Erythroblast (primary cell): Measurements from ENCODE around the gene NNT.
"Not testable (repeated sequence)": the region's sequence is repeated elsewhere in the genome, so short reads cannot be mapped to it uniquely, and the experiment has no call there.

Source experiments
- DNase-seq, 2 experiments: peaks; one replicate each; lab custom pipeline; 2025; lab: John Stamatoyannopoulos, UW
- GATA1 ChIP-seq: IDR thresholded peaks from 2 replicates; pipeline ENCODE4 v1.6.1; 2011; ENCODE audit warnings: low read depth, mild to moderate bottlenecking, control low read depth, low read length, moderate library complexity
- POLR2A ChIP-seq: IDR thresholded peaks from 2 replicates; pipeline ENCODE4 v1.6.1; 2011; ENCODE audit warnings: mild to moderate bottlenecking, low read length

The NNT gene

GRCh38 chr5:43648499-43649124, 45.6 kb downstream of the NNT start:
- TF ChIP-seq POLR2A = no peak
- no peak for TF ChIP-seq GATA1
- DNase-seq = no peak

GRCh38 chr5:43649256-43649655, 46.3 kb downstream of the NNT start:
- TF ChIP-seq GATA1 = no peak
- TF ChIP-seq POLR2A = no peak
- DNase-seq = no peak

GRCh38 chr5:43652537-43653302, 49.7 kb downstream of the NNT start:
- TF ChIP-seq GATA1 (no peak), POLR2A (no peak)
- no peak for DNase-seq

GRCh38 chr5:43658509-43658908, 55.5 kb downstream of the NNT start:
- no peak for DNase-seq
- TF ChIP-seq POLR2A = no peak
- no peak for TF ChIP-seq GATA1

- no peak for TF ChIP-seq POLR2A
- TF ChIP-seq GATA1 = no peak
- no peak for DNase-seq
These were observed 56.1 kb downstream of the NNT start for GRCh38 chr5:43659075-43659474.

- TF ChIP-seq GATA1 = no peak
- TF ChIP-seq POLR2A = no peak
- peak; percentile 59 to 77 for DNase-seq
These were observed 58.1 kb downstream of the NNT start for GRCh38 chr5:43661102-43661501.

- TF ChIP-seq POLR2A (no peak), GATA1 (no peak)
- no peak for DNase-seq
These were observed 60.9 kb downstream of the NNT start for GRCh38 chr5:43663916-43664315.

GRCh38 chr5:43664501-43665040, 61.6 kb downstream of the NNT start:
- DNase-seq = no peak
- no peak for TF ChIP-seq GATA1
- no peak for TF ChIP-seq POLR2A

GRCh38 chr5:43665749-43666148, 62.8 kb downstream of the NNT start:
- DNase-seq = not testable (repeated sequence)

- DNase-seq = not testable (repeated sequence)
These were observed 63.7 kb downstream of the NNT start for GRCh38 chr5:43666728-43667127.

GRCh38 chr5:43667379-43667778, 64.4 kb downstream of the NNT start:
- DNase-seq = not testable (repeated sequence)

- DNase-seq = no peak
These were observed 71.6 kb downstream of the NNT start for GRCh38 chr5:43674536-43674935.

GRCh38 chr5:43675357-43675756, 72.4 kb downstream of the NNT start:
- no peak for TF ChIP-seq POLR2A
- TF ChIP-seq GATA1 = no peak
- DNase-seq = no peak

More at GRCh38 chr5:43674536-43674935, 71.6 kb downstream of the NNT start:
- TF ChIP-seq GATA1 (no peak), POLR2A (no peak)

- TF ChIP-seq GATA1 = no peak
- TF ChIP-seq POLR2A = no peak
- no peak for DNase-seq
These were observed 73.3 kb downstream of the NNT start for GRCh38 chr5:43676083-43676840.

- peak; percentile 10 to 15 for DNase-seq
These were observed 74.3 kb downstream of the NNT start for GRCh38 chr5:43677253-43677652.

More at GRCh38 chr5:43677253-43677652, 74.3 kb downstream of the NNT start:
- TF ChIP-seq POLR2A = no peak
- no peak for TF ChIP-seq GATA1
